Lower leg skin (tissue), 3 donors: ENCODE data around the gene WNT5B.

ENCODE experiments used
- CTCF ChIP-seq, 3 donors: fragments of 450-650 bp; IDR thresholded peaks; one replicate each; pipeline ENCODE4 v1.5.1; 2016; ENCODE audit warnings: antibody characterized with exemption in 3 of 3, mild to moderate bottlenecking in 3 of 3, moderate library complexity in 2 of 3
- POLR2A ChIP-seq, 2 donors: fragments of 450-650 bp; IDR thresholded peaks; one replicate each; pipeline ENCODE4 v1.6.1; 2016 to 2017; ENCODE audit warnings: antibody characterized with exemption in 2 of 2, mild to moderate bottlenecking in 1 of 2, moderate library complexity in 1 of 2

GRCh38 chr12:1629338-1630132, 504 bp downstream of the WNT5B start:
- TF ChIP-seq POLR2A (IDR thresholded peaks at IDR 0.05) (no peak), CTCF (IDR thresholded peaks at IDR 0.05) (no peak)
